ENCODE data around the gene RNF20.
"Not testable (repeated sequence)": the region's sequence is repeated elsewhere in the genome, so short reads cannot be mapped to it uniquely, and the experiment has no call there.

The RNF20 gene

DNA sequence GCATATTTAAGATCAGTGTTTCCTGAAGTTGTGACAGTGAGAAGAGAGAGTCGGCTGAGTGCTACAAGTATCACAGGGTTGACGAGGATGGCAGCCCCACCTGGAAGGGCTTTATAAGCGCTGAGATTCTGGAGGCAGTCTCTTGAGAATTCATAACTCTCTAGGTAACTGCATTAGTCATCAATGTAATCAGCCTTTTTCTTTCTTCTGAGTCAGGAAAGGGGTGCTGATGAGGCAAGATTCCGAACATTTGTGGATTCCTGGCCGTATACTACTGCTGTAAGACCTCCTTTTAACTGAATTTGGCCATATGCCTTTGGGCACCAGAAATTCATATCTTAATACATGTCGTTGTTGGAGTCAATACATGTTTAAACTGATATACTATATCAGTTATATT lies 6.6 kb upstream of the RNF20 start:
- no peak overlapping the region for H3K4me3 ChIP-seq (ENCODE audit: low read length)
- no peak for DNase-seq (ENCODE audit: low read depth, low spot score)

DNA sequence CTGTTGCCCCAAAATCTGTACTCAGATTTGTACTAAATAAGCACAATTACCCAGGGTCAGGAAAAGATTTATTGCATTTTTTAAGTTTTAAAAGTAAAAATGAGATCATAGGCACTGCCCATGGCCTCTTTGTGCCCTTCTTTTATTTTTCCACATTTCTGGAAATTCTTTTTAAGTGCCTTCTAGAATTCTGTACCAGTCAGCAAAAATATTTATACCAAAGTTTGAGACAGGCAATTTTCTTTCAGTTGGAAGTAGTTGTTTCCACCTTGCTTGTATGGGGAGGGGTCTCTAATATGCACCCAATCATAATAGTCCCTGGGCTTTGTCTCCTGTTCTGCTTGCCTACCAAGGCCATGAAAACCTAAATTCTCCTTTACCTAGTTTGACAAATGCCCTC lies 5.6 kb upstream of the RNF20 start:
- DNase-seq (ENCODE audit: low read depth, low spot score) = no peak
- no peak overlapping the region for H3K4me3 ChIP-seq (ENCODE audit: low read length)

DNA sequence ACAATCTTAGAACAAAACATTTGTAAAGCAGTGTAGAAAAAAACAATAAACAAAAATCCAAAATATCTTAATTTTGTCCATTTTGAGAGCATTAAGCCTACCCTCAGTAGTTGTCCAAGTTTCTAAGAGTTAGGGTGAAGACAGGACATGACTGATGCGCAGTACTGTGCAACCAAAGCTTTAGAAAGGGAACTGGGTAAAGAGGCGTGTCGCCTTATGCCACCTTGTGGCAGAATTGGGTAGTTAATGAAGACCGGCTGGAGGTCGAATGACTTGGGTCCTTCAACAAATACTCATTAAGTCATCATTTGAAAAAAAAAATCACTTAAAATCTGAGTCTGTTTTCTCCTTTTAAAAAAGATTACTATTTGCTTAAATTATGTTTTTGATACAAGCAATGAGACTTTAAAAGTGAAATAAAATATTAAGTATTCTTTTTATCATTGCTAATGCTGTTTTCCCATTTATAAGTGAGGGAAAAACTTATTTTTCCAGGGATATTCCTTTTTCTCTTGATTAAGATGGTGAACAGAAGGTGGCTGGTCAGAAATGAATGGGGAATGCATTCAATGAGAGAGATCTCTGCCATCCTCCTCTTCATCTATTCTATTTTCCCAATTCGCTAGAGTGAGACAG lies 3.5 kb upstream of the RNF20 start:
- no peak overlapping the region for H3K4me3 ChIP-seq (ENCODE audit: low read length)
- DNase-seq (ENCODE audit: low read depth, low spot score) = peak; percentile 70

DNA sequence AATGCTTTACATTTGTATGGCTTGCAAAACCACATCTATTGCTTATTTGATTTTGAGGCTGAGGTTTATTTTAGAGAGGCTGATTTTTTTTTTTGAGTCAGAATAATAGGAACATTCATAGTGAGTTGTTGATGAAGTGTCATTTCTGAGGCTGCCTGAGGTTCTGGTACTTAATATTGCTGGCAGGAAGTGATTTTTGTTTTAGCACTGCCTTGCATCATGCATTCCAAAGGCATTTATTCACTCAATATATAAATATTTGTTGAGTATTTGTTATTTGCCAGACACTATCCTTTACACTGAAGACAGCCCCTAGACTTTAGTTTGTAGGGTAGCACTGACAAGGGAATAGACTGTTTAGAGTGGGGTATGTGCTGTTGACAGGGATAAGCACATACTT lies 2.7 kb downstream of the RNF20 start:
- no peak for DNase-seq (ENCODE audit: low read depth, low spot score)
- H3K4me3 ChIP-seq (ENCODE audit: low read length) = no peak overlapping the region

DNA sequence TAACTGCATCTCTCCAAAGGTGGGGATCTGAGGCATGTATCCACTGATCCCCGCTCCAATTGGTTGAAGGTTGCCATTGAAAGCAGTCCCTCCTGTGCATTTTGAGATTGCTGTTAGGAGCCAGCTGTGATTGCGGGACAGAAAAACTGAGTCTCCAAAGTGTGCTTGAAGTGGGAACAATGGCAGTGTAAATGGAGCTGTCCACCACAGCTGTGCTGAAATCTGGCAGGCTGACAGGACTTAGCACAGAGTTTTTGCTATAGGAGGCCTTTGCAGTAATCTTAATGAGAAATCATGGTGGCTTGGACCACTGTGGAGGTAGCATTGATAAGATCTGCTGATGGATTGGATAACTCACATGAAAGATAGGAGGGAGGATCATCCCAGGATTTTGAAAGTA lies 3.3 kb downstream of the RNF20 start:
- peak; percentile 37 for DNase-seq (ENCODE audit: low read depth, low spot score)
- H3K4me3 ChIP-seq (ENCODE audit: low read length) = no peak overlapping the region

DNA sequence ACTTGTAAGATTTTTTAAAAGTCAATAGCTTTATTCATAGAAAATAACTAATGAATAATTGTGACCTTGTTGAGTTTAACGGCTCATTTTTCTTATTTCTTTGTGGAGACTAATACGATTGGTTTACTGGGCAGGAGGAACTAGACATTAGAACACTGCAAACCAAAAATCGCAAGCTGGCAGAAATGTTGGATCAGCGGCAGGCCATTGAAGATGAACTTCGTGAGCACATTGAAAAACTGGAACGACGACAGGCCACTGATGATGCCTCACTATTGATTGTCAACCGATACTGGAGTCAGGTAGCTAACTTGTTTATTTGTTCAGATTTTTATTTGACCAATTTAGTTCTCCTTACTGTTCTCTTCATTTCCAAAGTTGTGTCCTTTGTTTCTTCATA lies 6.4 kb downstream of the RNF20 start:
- no peak overlapping the region for H3K4me3 ChIP-seq (ENCODE audit: low read length)
- no peak for DNase-seq (ENCODE audit: low read depth, low spot score)

DNA sequence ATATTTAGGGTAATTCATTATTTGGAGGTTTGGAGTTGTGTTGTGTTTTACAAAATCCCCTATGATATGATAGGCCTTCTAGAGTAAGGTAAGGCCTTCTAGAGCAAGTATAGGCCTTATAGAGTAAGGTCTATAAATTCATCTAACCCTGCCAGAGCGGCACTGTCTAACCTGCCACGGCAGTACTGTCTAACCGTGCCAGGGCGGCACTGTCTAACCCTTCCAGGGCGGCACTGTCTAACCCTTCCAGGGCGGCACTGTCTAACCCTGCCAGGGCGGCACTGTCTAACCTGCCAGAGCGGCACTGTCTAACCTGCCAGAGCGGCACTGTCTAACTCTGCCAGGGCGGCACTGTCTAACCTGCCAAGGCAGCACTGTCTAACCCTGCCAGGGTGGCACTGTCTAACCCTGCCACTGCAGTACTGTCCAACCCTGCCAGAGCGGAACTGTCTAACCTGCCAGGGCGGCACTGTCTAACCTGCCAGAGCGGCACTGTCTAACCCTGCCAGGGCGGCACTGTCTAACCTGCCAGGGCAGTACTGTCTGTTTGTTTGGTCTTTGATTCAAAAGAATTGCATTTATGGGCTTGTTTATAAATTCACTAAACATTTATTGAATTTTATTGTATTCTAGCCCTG lies 9.6 kb downstream of the RNF20 start:
- DNase-seq (ENCODE audit: low read depth, low spot score) = no peak
- H3K4me3 ChIP-seq (ENCODE audit: low read length) = no peak overlapping the region

DNA sequence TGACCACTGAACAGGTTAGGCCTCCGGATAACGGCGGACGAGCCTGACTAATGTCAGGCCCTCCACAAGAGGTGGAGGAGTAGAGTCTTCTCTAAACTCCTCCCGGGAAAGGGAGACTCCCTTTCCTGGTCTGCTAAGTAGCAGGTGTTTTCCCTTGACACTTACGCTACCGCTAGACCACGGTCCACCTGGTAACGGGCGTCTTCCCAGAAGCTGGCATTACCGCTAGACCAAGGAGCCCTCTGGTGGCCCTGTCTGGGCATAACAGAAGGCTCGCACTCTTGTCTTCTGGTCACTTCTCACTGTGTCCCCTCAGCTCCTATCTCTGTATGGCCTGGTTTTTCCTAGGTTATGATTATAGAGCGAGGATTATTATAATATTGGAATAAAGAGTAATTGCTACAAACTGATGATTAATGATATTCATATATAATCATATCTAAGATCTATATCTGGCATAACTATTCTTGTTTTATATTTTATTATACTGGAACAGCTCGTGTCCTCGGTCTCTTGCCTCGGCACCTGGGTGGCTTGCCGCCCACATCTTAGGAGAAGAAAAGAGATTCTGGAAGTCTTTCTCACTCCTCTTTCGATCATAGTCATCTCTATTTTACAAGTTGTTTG lies 15.9 kb downstream of the RNF20 start:
- not testable (repeated sequence) for H3K4me3 ChIP-seq (ENCODE audit: low read length); DNase-seq (ENCODE audit: low read depth, low spot score)

- H3K4me3 ChIP-seq (ENCODE audit: low read length) = no peak overlapping the region
- DNase-seq (ENCODE audit: low read depth, low spot score) = peak; percentile 30
Observed at GRCh38 chr9:101561740-101562139, 28.1 kb downstream of the RNF20 start.

DNA sequence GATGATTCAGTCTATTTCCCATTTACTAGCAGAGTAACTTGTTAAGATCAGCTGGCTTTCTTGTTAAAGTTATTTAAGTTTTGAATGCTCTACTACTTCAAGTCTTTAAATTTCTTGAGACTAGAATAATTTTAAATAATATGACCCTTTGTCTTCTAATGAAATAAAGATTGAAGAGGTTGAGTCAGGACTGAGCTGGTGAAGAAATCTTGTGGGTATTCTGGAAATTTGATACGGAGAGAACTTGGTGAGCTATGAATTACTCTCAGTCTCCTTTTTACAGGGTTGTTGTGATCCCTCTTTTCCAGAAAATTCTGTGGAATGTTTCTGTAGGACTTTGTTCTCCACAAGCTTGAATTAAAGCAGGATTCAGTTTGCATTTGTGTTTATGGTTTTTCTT lies 29.3 kb downstream of the RNF20 start:
- no peak for DNase-seq (ENCODE audit: low read depth, low spot score)
- no peak overlapping the region for H3K4me3 ChIP-seq (ENCODE audit: low read length)

GRCh38 chr9:101564252-101564651 lies 30.6 kb downstream of the RNF20 start:
- DNase-seq (ENCODE audit: low read depth, low spot score) = no peak
- H3K4me3 ChIP-seq (ENCODE audit: low read length) = no peak overlapping the region

- DNase-seq (ENCODE audit: low read depth, low spot score) = peak; percentile 47
- H3K4me3 ChIP-seq (ENCODE audit: low read length) = no peak overlapping the region
Observed at GRCh38 chr9:101566904-101567724, 33.5 kb downstream of the RNF20 start.

DNA sequence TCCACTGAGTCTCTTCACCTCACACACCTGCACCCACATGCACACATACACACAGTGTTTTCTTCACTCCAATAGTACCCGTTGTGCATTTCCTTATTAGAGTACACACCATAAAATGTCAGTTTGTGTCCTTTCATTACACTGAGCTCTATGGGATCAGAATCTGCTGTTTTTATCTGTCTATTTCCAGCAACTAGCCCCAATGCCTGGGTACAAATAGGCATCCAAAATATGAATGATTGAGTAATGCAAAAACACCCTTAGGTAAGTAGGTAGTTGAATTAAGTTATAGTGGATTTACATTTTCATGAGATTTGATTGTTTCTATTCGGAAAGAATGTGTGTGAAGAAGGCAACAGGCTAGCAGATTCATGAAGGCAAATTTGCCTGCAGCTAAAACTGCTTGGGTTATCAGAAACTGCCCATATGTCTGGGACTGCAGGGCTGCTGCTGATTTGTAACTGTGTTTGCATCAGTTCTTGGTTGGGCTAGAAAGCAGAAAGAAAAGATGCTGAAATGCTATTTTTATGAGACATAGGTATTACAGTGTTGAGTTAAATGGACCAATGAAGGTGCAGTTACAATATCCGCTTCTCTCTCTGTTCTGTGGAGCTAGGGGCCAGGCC lies 34.2 kb downstream of the RNF20 start:
- no peak for DNase-seq (ENCODE audit: low read depth, low spot score)
- no peak overlapping the region for H3K4me3 ChIP-seq (ENCODE audit: low read length)

DNA sequence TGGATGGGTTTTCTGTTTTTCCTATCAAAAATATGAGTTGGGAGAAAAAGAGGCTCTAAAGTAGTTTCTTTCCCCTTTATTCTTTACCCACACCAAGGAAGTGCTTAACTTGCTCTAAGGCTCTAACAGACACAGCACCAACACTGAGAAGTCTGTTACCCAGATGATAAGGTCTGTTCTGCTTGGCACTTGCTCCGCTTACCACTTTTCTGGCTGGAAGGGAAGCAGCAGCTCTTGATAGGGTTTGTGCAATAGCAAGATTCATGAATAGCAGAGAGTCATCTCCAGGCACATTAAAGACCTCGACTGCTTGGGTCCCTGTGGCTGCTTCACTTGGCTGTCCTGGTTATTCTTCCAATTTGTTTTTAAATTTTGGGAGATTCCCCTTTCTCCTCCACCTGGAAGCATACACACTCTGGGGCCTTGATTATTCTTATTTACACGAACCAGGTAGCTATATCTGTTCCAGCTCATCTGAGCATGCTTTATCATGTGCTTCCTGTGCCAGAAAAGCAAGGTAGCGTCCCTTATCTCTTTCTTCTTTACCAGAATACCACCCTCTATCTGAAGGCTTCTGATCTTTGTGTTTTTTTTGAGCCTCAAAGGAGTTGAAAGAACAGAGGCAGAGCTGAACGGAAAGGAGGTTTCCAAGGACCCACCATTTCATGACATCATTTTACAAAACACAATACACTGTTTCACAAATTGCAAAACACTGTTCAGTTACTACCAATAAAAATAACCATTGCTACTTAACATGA lies 36.3 kb downstream of the RNF20 start:
- H3K4me3 ChIP-seq (ENCODE audit: low read length) = peak overlapping the region; percentile 3; the same call in 1 of the 2 replicates
- DNase-seq (ENCODE audit: low read depth, low spot score) = peak; percentile 93

DNA sequence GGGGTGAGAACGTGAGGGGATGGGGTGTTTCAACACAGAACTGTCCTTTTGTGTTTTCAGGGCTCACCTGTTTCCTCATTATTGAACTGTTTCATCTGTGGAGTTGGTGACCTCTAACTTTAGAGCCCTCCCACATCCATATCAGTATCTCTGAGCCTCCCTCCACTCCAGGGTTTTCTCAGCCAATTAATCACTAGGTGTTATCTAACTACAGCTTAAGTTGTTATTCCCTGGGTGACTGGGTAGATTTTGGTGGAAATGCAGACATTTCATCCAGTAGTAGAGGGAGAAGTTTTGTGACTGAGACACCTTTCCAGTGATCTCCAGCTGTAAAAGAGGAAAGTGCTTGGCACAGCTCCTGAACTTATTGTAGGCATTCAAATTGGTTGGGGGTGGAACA lies 37.5 kb downstream of the RNF20 start:
- no peak for DNase-seq (ENCODE audit: low read depth, low spot score)
- no peak overlapping the region for H3K4me3 ChIP-seq (ENCODE audit: low read length)

DNA sequence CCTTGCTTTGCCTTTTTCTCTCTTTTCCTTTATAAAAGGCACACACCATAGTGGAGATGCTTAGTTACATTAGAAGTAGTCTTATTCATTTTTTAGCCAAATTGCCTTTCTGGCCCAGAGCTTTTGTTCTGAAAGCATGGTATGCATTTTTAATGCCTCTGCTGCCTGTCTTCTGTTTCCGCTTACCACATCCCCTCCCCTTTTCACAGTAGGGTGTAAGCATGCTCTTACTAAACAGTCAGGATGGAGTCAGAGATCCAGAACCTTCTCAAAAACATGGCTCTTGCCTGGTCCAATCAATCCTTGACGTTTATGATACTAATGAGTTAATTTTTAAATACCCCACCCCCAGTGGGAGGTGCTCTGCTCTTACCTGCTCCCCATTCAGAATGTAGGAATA lies 38.7 kb downstream of the RNF20 start:
- peak; percentile 19 for DNase-seq (ENCODE audit: low read depth, low spot score)
- no peak overlapping the region for H3K4me3 ChIP-seq (ENCODE audit: low read length)

- DNase-seq (ENCODE audit: low read depth, low spot score) = no peak
- no peak overlapping the region for H3K4me3 ChIP-seq (ENCODE audit: low read length)
Observed at GRCh38 chr9:101574731-101575333, 41.2 kb downstream of the RNF20 start.

GRCh38 chr9:101578378-101578777 lies 44.7 kb downstream of the RNF20 start:
- DNase-seq (ENCODE audit: low read depth, low spot score) = no peak
- H3K4me3 ChIP-seq (ENCODE audit: low read length) = no peak overlapping the region

All from Jurkat, Clone E6-1 (cell line).